GM23338 (cell line): ENCODE data around the gene TMEM53. TPM values are rescaled to one million over a fixed set of nuclear protein-coding genes. Genes with fewer than 3 reads are reported as not detected.

Experiments used
- ATAC-seq: fragments of 200-7000 bp; cut with Tn5 transposase; 3 replicates; pipeline ENCODE4 v1.9.1; 2020
- DNase-seq: peaks from one replicate; pipeline ENCODE4 v3.0.0-alpha.2; 2015; ENCODE audit warnings: low spot score
- H2AFZ ChIP-seq: fragments of 200-600 bp; sonication (generic); 2 replicates; pipeline ENCODE4 v1.8.0; 2016; ENCODE audit warnings: antibody characterized with exemption, mild to moderate bottlenecking, moderate library complexity
- H3F3A ChIP-seq: fragments of 200-600 bp; sonication (generic); replicated peaks from 2 replicates; pipeline ENCODE4 v1.8.0; 2017; ENCODE audit warnings: antibody characterized with exemption, mixed run types, low read depth
- H3K27ac ChIP-seq: fragments of 200-600 bp; sonication (generic); 2 replicates; pipeline ENCODE4 v1.6.1; 2016; ENCODE audit warnings: low read depth
- H3K27me3 ChIP-seq: fragments of 200-600 bp; sonication (generic); 2 replicates; pipeline ENCODE4 v1.8.0; 2016; ENCODE audit warnings: mild to moderate bottlenecking, mixed run types, moderate library complexity; ENCODE audit not compliant: insufficient read depth
- H3K36me3 ChIP-seq: fragments of 200-600 bp; sonication (generic); 2 replicates; pipeline ENCODE4 v1.8.0; 2016; ENCODE audit warnings: mild to moderate bottlenecking; ENCODE audit not compliant: insufficient read depth
- H3K4me1 ChIP-seq: fragments of 200-600 bp; sonication (generic); 2 replicates; pipeline ENCODE4 v1.8.0; 2016; ENCODE audit warnings: mild to moderate bottlenecking, moderate library complexity; ENCODE audit not compliant: insufficient read depth
- H3K4me2 ChIP-seq: fragments of 200-600 bp; sonication (generic); 2 replicates; pipeline ENCODE4 v1.7.1; 2017; ENCODE audit warnings: mixed run types
- H3K4me3 ChIP-seq: fragments of 200-600 bp; sonication (generic); 2 replicates; pipeline ENCODE4 v1.6.1; 2016; ENCODE audit warnings: mixed run types
- H3K79me2 ChIP-seq: fragments of 200-600 bp; sonication (generic); replicated peaks from 2 replicates; pipeline ENCODE4 v1.8.0; 2017; ENCODE audit warnings: mild to moderate bottlenecking; ENCODE audit not compliant: insufficient read depth
- H3K9me2 ChIP-seq: fragments of 200-600 bp; sonication (generic); 2 replicates; pipeline ENCODE4 v1.8.0; 2017; ENCODE audit not compliant: insufficient read depth
- H4K20me1 ChIP-seq: fragments of 200-600 bp; sonication (generic); replicated peaks from 2 replicates; pipeline ENCODE4 v1.8.0; 2017; ENCODE audit warnings: mild to moderate bottlenecking; ENCODE audit not compliant: insufficient read depth
- H3K27ac Mint-ChIP-seq: 2 replicates; pipeline ENCODE4 v1.8.0; 2020; ENCODE audit warnings: inconsistent platforms, mild to moderate bottlenecking, moderate library complexity, mixed read lengths
- H3K27me3 Mint-ChIP-seq: 3 replicates; pipeline ENCODE4 v1.8.0; 2022; ENCODE audit warnings: low read depth, mild to moderate bottlenecking, moderate library complexity, mixed read lengths, inconsistent platforms; ENCODE audit not compliant: insufficient read depth, poor library complexity
- H3K36me3 Mint-ChIP-seq: 3 replicates; pipeline ENCODE4 v1.8.0; 2021; ENCODE audit warnings: low read depth, mild to moderate bottlenecking, inconsistent platforms, moderate library complexity, mixed read lengths
- H3K4me1 Mint-ChIP-seq: 3 replicates; pipeline ENCODE4 v1.8.0; 2020; ENCODE audit warnings: mild to moderate bottlenecking, inconsistent platforms, mixed read lengths
- H3K4me3 Mint-ChIP-seq: 3 replicates; pipeline ENCODE4 v1.8.0; 2021; ENCODE audit warnings: moderate library complexity, mild to moderate bottlenecking, inconsistent platforms, mixed read lengths
- H3K9me3 Mint-ChIP-seq: 3 replicates; pipeline ENCODE4 v1.8.0; 2020; ENCODE audit warnings: moderate library complexity, mild to moderate bottlenecking, inconsistent platforms, mixed read lengths
- CREB1 ChIP-seq: fragments of 250-450 bp; sonication (Bioruptor Pico); IDR thresholded peaks from 2 replicates; pipeline ENCODE4 v1.5.0; 2020; ENCODE audit warnings: low read depth, mild to moderate bottlenecking, moderate library complexity
- EZH2phosphoT487 ChIP-seq: fragments of 200-600 bp; sonication (generic); IDR thresholded peaks from one replicate; pipeline ENCODE4 v1.8.1; 2018; ENCODE audit warnings: antibody characterized with exemption; ENCODE audit not compliant: unreplicated experiment
- NANOG ChIP-seq: IDR thresholded peaks from 2 replicates; pipeline ENCODE4 v1.6.1; 2016; ENCODE audit warnings: antibody characterized with exemption, borderline replicate concordance
- POLR2AphosphoS5 ChIP-seq: IDR thresholded peaks from 2 replicates; pipeline ENCODE4 v1.6.1; 2016; ENCODE audit warnings: antibody characterized with exemption, low read depth
- polyA plus RNA-seq: library from polyadenylated mRNA; unstranded; fragments of >200 nt; fragmentation: Nextera tagmentation; extraction: Ambion mirVana; gene quantifications from 2 replicates; pipeline ENCODE4 v1.2.1, GENCODE V29; 2016
- total RNA-seq: library from RNA; depleted of rRNA; stranded (reverse); fragments of >200 nt; shearing (Covaris generic); gene quantifications from 2 replicates; pipeline ENCODE4 v1.2.3, GENCODE V29; 2014
- TF ChIP-seq, protein P1 (sequence below): fragments of 250-450 bp; sonication (Bioruptor Pico); IDR thresholded peaks from 2 replicates; pipeline ENCODE4 v1.5.0; 2020; ENCODE audit warnings: mild to moderate bottlenecking, moderate library complexity
- TF ChIP-seq, protein P2 (sequence below), 2 experiments: fragments of 200-600 bp in 1 of 2; sonication (generic) in 1 of 2; conservative IDR thresholded peaks; 2 replicates each; pipeline versions ENCODE4 v1.5.1 to v1.6.1; 2016 to 2017; ENCODE audit warnings: antibody characterized with exemption in 2 of 2, low read depth in 2 of 2, mild to moderate bottlenecking in 2 of 2, moderate library complexity in 1 of 2
- TF ChIP-seq, protein P3 (sequence below): IDR thresholded peaks from one replicate; pipeline ENCODE4 v1.6.1; 2018; ENCODE audit warnings: antibody characterized with exemption; ENCODE audit not compliant: unreplicated experiment

TMEM53 gene
- total and polyA plus RNA-seq, 2 experiments from 2014 or later = 15.4 to 20.8 TPM

DNA sequence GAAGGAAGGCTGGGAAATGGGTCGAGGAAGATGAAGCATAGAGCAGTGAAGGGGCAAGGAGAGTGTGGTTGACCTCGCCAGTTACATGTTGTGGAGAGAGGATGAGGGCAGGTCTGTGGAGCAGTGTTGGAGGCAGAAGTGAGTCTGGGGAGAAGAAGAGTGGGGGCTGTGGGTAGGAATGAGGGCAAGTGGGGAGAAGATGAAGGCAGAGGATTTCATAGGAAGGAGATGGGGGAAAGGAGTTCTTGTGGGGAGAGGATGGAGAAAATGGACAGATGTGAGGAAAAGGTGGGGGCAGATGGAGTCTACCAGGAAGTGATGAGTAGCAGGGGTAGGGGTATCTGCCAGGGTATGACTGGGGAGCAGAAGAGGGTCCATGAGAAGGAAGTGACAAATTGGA is 3.8 kb upstream of the TMEM53 start (continued):
- TF ChIP-seq, protein P1, sequence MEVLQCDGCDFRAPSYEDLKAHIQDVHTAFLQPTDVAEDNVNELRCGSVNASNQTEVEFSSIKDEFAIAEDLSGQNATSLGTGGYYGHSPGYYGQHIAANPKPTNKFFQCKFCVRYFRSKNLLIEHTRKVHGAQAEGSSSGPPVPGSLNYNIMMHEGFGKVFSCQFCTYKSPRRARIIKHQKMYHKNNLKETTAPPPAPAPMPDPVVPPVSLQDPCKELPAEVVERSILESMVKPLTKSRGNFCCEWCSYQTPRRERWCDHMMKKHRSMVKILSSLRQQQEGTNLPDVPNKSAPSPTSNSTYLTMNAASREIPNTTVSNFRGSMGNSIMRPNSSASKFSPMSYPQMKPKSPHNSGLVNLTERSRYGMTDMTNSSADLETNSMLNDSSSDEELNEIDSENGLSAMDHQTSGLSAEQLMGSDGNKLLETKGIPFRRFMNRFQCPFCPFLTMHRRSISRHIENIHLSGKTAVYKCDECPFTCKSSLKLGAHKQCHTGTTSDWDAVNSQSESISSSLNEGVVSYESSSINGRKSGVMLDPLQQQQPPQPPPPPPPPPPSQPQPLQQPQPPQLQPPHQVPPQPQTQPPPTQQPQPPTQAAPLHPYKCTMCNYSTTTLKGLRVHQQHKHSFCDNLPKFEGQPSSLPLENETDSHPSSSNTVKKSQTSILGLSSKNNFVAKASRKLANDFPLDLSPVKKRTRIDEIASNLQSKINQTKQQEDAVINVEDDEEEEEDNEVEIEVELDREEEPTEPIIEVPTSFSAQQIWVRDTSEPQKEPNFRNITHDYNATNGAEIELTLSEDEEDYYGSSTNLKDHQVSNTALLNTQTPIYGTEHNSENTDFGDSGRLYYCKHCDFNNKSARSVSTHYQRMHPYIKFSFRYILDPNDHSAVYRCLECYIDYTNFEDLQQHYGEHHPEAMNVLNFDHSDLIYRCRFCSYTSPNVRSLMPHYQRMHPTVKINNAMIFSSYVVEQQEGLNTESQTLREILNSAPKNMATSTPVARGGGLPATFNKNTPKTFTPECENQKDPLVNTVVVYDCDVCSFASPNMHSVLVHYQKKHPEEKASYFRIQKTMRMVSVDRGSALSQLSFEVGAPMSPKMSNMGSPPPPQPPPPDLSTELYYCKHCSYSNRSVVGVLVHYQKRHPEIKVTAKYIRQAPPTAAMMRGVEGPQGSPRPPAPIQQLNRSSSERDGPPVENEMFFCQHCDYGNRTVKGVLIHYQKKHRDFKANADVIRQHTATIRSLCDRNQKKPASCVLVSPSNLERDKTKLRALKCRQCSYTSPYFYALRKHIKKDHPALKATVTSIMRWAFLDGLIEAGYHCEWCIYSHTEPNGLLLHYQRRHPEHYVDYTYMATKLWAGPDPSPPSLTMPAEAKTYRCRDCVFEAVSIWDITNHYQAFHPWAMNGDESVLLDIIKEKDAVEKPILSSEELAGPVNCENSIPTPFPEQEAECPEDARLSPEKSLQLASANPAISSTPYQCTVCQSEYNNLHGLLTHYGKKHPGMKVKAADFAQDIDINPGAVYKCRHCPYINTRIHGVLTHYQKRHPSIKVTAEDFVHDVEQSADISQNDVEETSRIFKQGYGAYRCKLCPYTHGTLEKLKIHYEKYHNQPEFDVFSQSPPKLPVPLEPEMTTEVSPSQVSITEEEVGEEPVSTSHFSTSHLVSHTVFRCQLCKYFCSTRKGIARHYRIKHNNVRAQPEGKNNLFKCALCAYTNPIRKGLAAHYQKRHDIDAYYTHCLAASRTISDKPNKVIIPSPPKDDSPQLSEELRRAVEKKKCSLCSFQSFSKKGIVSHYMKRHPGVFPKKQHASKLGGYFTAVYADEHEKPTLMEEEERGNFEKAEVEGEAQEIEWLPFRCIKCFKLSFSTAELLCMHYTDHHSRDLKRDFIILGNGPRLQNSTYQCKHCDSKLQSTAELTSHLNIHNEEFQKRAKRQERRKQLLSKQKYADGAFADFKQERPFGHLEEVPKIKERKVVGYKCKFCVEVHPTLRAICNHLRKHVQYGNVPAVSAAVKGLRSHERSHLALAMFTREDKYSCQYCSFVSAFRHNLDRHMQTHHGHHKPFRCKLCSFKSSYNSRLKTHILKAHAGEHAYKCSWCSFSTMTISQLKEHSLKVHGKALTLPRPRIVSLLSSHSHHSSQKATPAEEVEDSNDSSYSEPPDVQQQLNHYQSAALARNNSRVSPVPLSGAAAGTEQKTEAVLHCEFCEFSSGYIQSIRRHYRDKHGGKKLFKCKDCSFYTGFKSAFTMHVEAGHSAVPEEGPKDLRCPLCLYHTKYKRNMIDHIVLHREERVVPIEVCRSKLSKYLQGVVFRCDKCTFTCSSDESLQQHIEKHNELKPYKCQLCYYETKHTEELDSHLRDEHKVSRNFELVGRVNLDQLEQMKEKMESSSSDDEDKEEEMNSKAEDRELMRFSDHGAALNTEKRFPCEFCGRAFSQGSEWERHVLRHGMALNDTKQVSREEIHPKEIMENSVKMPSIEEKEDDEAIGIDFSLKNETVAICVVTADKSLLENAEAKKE = no peak
- TF ChIP-seq CREB1 = no peak
- TF ChIP-seq, protein P2, sequence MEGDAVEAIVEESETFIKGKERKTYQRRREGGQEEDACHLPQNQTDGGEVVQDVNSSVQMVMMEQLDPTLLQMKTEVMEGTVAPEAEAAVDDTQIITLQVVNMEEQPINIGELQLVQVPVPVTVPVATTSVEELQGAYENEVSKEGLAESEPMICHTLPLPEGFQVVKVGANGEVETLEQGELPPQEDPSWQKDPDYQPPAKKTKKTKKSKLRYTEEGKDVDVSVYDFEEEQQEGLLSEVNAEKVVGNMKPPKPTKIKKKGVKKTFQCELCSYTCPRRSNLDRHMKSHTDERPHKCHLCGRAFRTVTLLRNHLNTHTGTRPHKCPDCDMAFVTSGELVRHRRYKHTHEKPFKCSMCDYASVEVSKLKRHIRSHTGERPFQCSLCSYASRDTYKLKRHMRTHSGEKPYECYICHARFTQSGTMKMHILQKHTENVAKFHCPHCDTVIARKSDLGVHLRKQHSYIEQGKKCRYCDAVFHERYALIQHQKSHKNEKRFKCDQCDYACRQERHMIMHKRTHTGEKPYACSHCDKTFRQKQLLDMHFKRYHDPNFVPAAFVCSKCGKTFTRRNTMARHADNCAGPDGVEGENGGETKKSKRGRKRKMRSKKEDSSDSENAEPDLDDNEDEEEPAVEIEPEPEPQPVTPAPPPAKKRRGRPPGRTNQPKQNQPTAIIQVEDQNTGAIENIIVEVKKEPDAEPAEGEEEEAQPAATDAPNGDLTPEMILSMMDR (conservative IDR thresholded peaks at IDR 0.05; ENCODE audit: low read depth in 2 of 2) = no peak
- no peak for TF ChIP-seq POLR2AphosphoS5

DNA sequence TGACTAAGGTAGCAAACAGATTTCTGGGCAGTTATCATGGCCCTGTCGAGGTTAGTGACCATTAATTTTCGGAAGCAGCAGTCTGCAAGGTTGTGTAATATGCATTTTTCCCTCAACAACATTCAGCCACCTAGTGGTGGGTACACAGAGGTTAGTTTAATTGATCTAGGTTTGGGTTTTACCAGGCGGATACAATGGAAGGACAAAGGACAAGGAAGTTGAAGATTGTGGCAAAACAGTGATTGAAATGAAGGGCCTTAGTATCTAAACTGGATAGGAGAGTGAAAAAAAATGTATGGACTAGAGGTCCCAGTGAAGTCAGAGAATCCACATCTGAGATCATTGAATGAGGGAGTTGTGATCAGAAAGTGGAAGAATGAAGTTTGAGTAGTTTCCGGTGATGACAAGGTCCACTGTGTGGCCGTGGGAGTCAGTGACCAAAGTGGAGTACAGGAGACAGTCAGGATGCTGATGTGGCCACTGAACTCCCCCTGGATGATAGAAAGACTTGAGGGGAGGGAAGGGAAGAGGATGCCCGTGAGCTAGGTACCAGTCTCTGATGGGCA is 3.0 kb upstream of the TMEM53 start:
- H3K27ac ChIP-seq = no peak overlapping the region
- H3K4me2 ChIP-seq = no peak overlapping the region
- no peak for ATAC-seq
- Mint-ChIP-seq H3K9me3 (no peaks in the 10 kb centered on the region), H3K4me3 (no peak overlapping the region), H3K4me1 (peaks cover 25% of the 10 kb centered on the region), H3K27me3 (peaks cover 11% of the 10 kb centered on the region), H3K27ac (no peak overlapping the region), H3K36me3 (no peaks in the 10 kb centered on the region; the same call in 2 of the 3 replicates)
- no peaks in the 10 kb centered on the region for H3K9me2 ChIP-seq
- no peak overlapping the region for H3K4me3 ChIP-seq
- H3K4me1 ChIP-seq = peaks cover 30% of the 10 kb centered on the region
- DNase-seq = peak; percentile 71
- no peaks in the 10 kb centered on the region for H3K79me2 ChIP-seq
- no peaks in the 10 kb centered on the region; the same call in 1 of the 2 replicates for H4K20me1 ChIP-seq
- no peaks in the 10 kb centered on the region for H3K27me3 ChIP-seq
- no peaks in the 10 kb centered on the region for H3K36me3 ChIP-seq
- H2AFZ ChIP-seq = no peak overlapping the region
- H3F3A ChIP-seq = 0 out of 2 replicates have a peak, but pooled peaks cover 10% of the 10 kb centered on the region
- no peak for TF ChIP-seq NANOG
- TF ChIP-seq, protein P3, sequence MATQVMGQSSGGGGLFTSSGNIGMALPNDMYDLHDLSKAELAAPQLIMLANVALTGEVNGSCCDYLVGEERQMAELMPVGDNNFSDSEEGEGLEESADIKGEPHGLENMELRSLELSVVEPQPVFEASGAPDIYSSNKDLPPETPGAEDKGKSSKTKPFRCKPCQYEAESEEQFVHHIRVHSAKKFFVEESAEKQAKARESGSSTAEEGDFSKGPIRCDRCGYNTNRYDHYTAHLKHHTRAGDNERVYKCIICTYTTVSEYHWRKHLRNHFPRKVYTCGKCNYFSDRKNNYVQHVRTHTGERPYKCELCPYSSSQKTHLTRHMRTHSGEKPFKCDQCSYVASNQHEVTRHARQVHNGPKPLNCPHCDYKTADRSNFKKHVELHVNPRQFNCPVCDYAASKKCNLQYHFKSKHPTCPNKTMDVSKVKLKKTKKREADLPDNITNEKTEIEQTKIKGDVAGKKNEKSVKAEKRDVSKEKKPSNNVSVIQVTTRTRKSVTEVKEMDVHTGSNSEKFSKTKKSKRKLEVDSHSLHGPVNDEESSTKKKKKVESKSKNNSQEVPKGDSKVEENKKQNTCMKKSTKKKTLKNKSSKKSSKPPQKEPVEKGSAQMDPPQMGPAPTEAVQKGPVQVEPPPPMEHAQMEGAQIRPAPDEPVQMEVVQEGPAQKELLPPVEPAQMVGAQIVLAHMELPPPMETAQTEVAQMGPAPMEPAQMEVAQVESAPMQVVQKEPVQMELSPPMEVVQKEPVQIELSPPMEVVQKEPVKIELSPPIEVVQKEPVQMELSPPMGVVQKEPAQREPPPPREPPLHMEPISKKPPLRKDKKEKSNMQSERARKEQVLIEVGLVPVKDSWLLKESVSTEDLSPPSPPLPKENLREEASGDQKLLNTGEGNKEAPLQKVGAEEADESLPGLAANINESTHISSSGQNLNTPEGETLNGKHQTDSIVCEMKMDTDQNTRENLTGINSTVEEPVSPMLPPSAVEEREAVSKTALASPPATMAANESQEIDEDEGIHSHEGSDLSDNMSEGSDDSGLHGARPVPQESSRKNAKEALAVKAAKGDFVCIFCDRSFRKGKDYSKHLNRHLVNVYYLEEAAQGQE = no peak
- TF ChIP-seq POLR2AphosphoS5 = no peak
- TF ChIP-seq, protein P2 (conservative IDR thresholded peaks at IDR 0.05; ENCODE audit: low read depth in 2 of 2) = peak; percentile 64 to 75
- no peak for TF ChIP-seq EZH2phosphoT487
